Body of pancreas (tissue), 4 donors: ENCODE measurements around the gene NDUFA7.
"Not testable (repeated sequence)": the region's sequence is repeated elsewhere in the genome, so short reads cannot be mapped to it uniquely, and the experiment has no call there.

ENCODE experiments used
- POLR2A ChIP-seq, 3 donors: fragments of 450-650 bp; IDR thresholded peaks; one replicate each; pipeline ENCODE4 v1.6.1; 2016; ENCODE audit warnings: antibody characterized with exemption in 3 of 3, mild to moderate bottlenecking in 2 of 3
- TF ChIP-seq, protein P1 (sequence below), 7 experiments: fragments of 450-650 bp in 4 of 7; fragments of 200-600 bp in 3 of 7; sonication (generic) in 3 of 7; IDR thresholded peaks; one replicate each; pipeline ENCODE4 v1.5.1; 2016 to 2019; ENCODE audit warnings: antibody characterized with exemption in 7 of 7

DNA sequence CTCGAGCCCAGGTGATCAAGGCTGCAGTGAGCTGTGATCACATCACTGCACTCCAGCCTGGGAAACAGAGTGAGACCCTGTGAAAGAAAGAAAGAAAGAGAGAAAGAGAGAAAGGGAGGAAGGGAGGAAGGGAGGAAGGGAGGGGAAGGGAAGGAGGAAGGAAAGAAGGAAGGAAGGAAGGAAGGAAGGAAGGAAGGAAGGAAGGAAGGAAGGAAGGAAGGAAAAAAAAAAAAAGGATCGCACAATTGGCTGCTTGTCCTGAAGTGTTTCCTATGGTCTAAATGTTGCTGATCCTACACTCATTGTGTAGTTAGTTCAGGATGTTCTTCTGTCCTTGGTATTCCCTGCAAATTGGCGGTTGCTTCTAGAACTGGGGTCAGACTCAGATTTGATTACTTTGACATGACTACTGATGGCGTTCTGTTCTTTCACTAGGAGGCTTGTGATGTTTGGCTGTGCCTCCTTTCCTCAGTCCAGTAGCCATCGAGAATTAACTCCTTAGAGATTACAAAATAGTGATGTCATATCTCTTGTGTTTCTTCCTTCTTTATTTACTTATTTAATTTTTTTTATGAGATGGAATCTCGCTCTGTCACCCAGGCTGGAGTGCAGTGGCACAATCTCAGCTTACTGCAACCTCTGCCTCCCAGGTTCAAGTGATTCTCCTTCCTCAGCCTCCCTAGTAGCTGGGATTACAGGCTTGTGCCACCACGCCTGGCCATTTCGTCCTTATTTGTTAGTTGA lies 28.6 kb upstream of the NDUFA7 start:
- not testable (repeated sequence) for TF ChIP-seq POLR2A (IDR thresholded peaks at IDR 0.05)
- TF ChIP-seq, protein P1, sequence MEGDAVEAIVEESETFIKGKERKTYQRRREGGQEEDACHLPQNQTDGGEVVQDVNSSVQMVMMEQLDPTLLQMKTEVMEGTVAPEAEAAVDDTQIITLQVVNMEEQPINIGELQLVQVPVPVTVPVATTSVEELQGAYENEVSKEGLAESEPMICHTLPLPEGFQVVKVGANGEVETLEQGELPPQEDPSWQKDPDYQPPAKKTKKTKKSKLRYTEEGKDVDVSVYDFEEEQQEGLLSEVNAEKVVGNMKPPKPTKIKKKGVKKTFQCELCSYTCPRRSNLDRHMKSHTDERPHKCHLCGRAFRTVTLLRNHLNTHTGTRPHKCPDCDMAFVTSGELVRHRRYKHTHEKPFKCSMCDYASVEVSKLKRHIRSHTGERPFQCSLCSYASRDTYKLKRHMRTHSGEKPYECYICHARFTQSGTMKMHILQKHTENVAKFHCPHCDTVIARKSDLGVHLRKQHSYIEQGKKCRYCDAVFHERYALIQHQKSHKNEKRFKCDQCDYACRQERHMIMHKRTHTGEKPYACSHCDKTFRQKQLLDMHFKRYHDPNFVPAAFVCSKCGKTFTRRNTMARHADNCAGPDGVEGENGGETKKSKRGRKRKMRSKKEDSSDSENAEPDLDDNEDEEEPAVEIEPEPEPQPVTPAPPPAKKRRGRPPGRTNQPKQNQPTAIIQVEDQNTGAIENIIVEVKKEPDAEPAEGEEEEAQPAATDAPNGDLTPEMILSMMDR (IDR thresholded peaks at IDR 0.05) = not testable (repeated sequence)
